GM19238 (cell line): ENCODE results near the gene CCNL1.
"Not testable (repeated sequence)": the region's sequence is repeated elsewhere in the genome, so short reads cannot be mapped to it uniquely, and the experiment has no call there.

Source experiments
- DNase-seq: peaks from one replicate; pipeline ENCODE4 v3.0.0; 2011; ENCODE audit warnings: low spot score; ENCODE audit not compliant: insufficient read length

Gene CCNL1

GRCh38 chr3:157159762-157160657 is at the start of gene CCNL1:
Gene CCNL1 (minus strand): TSS chr3:157160147. CDS start chr3:157160094, 53 bp downstream.
- DNase-seq, result peak; percentile 77

GRCh38 chr3:157204880-157205279 is 44.9 kb upstream of the CCNL1 start:
- DNase-seq, result no peak

GRCh38 chr3:157204431-157204830 is 44.5 kb upstream of the CCNL1 start:
- no peak for DNase-seq

- DNase-seq, result no peak
Observed at GRCh38 chr3:157201648-157202278, 41.8 kb upstream of the CCNL1 start.

- DNase-seq, result no peak
Observed at GRCh38 chr3:157199841-157200240, 39.9 kb upstream of the CCNL1 start.

GRCh38 chr3:157195965-157196364 is 36.0 kb upstream of the CCNL1 start:
- no peak for DNase-seq

GRCh38 chr3:157191149-157191548 is 31.2 kb upstream of the CCNL1 start:
- DNase-seq, result not testable (repeated sequence)

- no peak for DNase-seq
Observed at GRCh38 chr3:157190380-157190872, 30.5 kb upstream of the CCNL1 start.

- DNase-seq, result no peak
Observed at GRCh38 chr3:157188391-157188790, 28.4 kb upstream of the CCNL1 start.

- DNase-seq, result no peak
Observed at GRCh38 chr3:157182879-157183278, 22.9 kb upstream of the CCNL1 start.

- DNase-seq, result no peak
Observed at GRCh38 chr3:157180262-157180661, 20.3 kb upstream of the CCNL1 start.

- no peak for DNase-seq
Observed at GRCh38 chr3:157179365-157179803, 19.4 kb upstream of the CCNL1 start.

GRCh38 chr3:157178503-157179364 is 18.8 kb upstream of the CCNL1 start:
- DNase-seq, result not testable (repeated sequence)

- not testable (repeated sequence) for DNase-seq
Observed at GRCh38 chr3:157177801-157178453, 18.0 kb upstream of the CCNL1 start.

GRCh38 chr3:157176934-157177333 is 17.0 kb upstream of the CCNL1 start:
- DNase-seq, result no peak

- no peak for DNase-seq
Observed at GRCh38 chr3:157175691-157176507, 16.0 kb upstream of the CCNL1 start.

GRCh38 chr3:157174649-157175498 is 14.9 kb upstream of the CCNL1 start:
- peak; percentile 92 for DNase-seq

- no peak for DNase-seq
Observed at GRCh38 chr3:157174290-157174648, 14.3 kb upstream of the CCNL1 start.

GRCh38 chr3:157173343-157173742 is 13.4 kb upstream of the CCNL1 start:
- not testable (repeated sequence) for DNase-seq
